ENCODE results near the gene KNG1. TPM values are rescaled to one million over a fixed set of nuclear protein-coding genes. Genes with fewer than 3 reads are reported as not detected.
A peak's percentile ranks its signal among the peaks of the same experiment; 100 is the strongest.

KNG1 gene
- total RNA-seq, 2 donors from 2014 or later, result 1.0 to 1.2 TPM

DNA sequence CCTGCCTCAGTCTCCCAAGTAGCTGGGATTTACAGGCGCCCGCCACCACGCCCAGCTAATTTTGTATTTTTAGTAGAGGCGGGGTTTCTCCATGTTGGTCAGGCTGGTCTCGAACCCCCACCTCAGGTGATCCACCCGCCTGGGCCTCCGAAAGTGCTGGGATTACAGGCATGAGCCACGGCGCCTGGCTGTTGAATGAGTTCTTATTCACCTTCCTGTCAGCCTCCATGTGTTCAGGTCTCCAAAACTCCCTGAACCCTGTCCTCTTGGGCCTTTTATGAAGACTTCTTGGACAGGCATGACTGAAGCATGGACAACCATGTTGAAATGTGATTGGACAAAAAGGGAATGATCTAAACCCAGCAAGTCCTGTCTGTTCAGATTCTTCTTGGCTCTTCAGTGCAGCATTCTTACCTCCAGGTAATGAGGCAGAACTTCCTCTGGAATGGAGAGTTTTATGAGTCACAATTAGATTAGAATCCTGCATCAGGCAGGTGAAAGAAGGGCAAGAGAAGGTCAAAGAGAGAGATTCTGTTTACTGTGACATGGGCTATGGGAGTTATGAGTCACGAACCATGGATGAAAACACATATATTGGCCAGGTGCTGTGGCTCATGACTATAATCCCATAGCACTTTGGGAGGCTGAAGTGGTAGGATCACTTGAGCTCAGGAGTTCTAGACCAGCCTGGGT is 43.1 kb downstream of the KNG1 start:
- TF ChIP-seq, protein P1, sequence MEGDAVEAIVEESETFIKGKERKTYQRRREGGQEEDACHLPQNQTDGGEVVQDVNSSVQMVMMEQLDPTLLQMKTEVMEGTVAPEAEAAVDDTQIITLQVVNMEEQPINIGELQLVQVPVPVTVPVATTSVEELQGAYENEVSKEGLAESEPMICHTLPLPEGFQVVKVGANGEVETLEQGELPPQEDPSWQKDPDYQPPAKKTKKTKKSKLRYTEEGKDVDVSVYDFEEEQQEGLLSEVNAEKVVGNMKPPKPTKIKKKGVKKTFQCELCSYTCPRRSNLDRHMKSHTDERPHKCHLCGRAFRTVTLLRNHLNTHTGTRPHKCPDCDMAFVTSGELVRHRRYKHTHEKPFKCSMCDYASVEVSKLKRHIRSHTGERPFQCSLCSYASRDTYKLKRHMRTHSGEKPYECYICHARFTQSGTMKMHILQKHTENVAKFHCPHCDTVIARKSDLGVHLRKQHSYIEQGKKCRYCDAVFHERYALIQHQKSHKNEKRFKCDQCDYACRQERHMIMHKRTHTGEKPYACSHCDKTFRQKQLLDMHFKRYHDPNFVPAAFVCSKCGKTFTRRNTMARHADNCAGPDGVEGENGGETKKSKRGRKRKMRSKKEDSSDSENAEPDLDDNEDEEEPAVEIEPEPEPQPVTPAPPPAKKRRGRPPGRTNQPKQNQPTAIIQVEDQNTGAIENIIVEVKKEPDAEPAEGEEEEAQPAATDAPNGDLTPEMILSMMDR (IDR thresholded peaks at IDR 0.05), result no peak
- DNase-seq, result no peak

DNA sequence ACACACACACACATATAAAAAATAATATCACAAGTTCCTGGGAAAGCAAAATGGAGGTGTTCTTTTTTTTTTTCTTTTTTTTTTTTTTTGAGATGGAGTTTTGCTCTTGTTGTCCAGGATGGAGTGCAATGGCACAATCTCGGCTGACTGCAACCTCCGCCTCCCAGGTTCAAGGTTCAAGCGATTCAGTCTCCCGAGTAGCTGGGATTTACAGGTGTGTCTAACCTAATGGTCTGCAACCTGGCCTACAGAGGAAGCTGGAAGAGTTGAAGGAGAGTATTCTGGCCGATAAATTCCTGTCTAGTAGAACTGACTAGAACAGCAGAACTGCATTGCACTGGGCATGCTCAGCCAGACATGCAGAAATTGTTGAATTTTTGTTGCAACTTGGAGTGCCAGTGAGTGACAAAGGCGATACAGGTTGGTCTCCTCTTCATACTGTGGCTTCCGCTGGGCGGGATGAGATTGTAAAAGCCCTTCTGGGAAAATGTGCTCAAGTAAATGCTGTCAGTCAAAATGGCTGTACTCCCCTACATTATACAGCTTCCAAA is 43.8 kb downstream of the KNG1 start:
- intact Hi-C loops (cut with DNase I), result no loop called here
- peak; percentile 54 for DNase-seq
- TF ChIP-seq, protein P1 (IDR thresholded peaks at IDR 0.05), result no peak

More for the DNA sequence above, 43.1 kb downstream of the KNG1 start:
- Histone ChIP-seq H3K36me3 (no peaks in the 10 kb centered on the region), H3K9ac (ENCODE audit: low read depth in 2 of 2, low read length in 2 of 2) (no peak overlapping the region), H3K4me3 (no peak overlapping the region), H3K27ac (no peak overlapping the region), H3K4me1 (no peaks in the 10 kb centered on the region), H3K27me3 (no peaks in the 10 kb centered on the region), H3K9me3 (no peaks in the 10 kb centered on the region)
- intact Hi-C loops (cut with DNase I), result no loop called here

DNA sequence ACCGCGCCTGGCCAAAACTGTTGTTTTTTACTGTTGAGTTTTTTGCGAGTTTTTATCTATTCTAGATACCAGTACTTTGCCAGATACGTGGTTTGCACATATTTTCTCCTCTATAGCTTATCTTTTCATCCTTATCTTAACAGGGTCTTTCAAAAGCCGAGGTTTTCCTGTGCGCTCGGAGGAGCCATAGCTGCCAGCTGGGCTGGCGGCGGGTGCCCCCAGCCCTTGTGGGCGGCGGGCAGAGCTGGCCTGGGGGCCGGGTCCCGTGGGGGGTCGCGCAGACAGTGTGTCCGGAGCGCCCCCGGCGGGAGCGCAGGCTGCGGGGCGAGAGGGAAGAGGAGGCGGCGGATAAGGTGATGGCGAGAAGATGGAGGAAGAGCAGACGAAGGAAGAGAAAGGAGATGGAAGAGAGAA is 55.1 kb downstream of the KNG1 start:
- intact Hi-C loops (cut with DNase I), result no loop called here
- Histone ChIP-seq H3K9ac (ENCODE audit: low read depth in 2 of 2, low read length in 2 of 2) (peak overlapping the region; percentile 38 to 40), H3K27me3 (no peaks in the 10 kb centered on the region), H3K9me3 (no peaks in the 10 kb centered on the region), H3K4me1 (no peaks in the 10 kb centered on the region), H3K36me3 (no peaks in the 10 kb centered on the region), H3K4me3 (peak overlapping the region; percentile 33), H3K27ac (no peak overlapping the region)
- no peak for DNase-seq
- TF ChIP-seq, protein P1 (IDR thresholded peaks at IDR 0.05), result no peak

More for the DNA sequence above, 43.8 kb downstream of the KNG1 start:
- no peak overlapping the region for H3K27ac ChIP-seq
- no peaks in the 10 kb centered on the region for H3K27me3 ChIP-seq
- no peak overlapping the region for H3K9ac ChIP-seq (ENCODE audit: low read depth in 2 of 2, low read length in 2 of 2)
- H3K36me3 ChIP-seq, result no peaks in the 10 kb centered on the region
- no peaks in the 10 kb centered on the region for H3K4me1 ChIP-seq
- H3K4me3 ChIP-seq, result no peak overlapping the region
- H3K9me3 ChIP-seq, result no peaks in the 10 kb centered on the region

DNA sequence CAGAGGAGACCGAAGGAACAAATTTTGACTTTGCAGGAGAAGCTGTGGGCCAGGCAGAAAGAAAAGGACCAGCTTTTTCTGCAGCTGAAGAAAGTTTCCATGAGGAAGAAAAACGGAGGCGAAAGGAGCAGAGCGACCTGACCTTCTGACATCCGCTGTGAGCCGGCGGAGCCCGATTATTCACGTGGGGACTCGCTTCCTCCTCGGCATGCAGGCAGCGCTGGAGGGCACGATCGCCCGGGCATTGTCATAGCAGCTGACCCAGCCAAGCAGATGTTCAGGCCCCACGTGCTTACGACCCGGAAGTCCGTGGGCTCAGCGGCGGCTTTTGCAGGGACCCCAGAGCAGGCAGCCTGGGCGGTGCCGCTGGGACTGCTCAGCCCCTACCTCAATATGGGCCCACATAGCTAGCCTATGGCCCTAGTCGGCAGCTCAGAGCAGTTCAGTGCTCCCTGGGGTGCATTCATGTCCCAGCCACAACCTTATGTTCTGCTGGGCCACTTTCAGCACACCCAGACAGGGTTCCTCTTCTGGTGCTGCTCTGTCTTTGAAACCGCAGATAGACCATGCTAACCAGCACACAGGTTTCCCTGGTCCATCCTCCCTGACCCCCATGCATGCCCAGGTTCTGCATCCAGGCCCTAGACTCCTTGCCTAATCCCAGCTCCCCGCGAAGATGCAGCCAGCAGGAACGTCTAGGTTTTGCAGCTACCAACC is 55.7 kb downstream of the KNG1 start:
- peak overlapping the region; percentile 38 to 40 for H3K9ac ChIP-seq (ENCODE audit: low read depth in 2 of 2, low read length in 2 of 2)
- H3K36me3 ChIP-seq, result no peaks in the 10 kb centered on the region
- DNase-seq, result peak; percentile 71
- H3K27ac ChIP-seq, result no peak overlapping the region
- H3K4me1 ChIP-seq, result no peaks in the 10 kb centered on the region
- intact Hi-C loops (cut with DNase I), result no loop called here
- H3K9me3 ChIP-seq, result no peaks in the 10 kb centered on the region
- peak overlapping the region; percentile 33 for H3K4me3 ChIP-seq
- H3K27me3 ChIP-seq, result no peaks in the 10 kb centered on the region
- TF ChIP-seq, protein P1 (IDR thresholded peaks at IDR 0.05), result no peak

DNA sequence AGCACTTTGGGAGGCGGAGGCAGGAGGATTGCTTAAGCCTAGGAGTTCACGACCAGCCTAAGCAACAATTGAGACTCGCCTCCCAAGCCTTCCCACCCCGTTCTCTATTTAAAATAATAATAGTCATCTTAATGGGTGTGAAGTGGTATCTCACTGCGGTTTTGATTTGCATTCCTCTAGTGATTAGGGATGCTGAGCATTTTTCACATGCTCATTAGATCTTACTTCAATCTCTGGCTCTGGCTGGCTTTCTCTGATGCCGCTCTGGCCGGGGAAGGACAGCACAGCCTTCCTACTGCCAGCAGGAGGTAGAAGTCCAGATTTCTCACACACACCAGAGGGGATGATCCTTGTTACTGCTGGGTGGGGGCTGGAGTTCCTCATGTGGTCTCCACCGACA is 58.8 kb downstream of the KNG1 start:
- no peak for DNase-seq
- Histone ChIP-seq H3K4me1 (no peaks in the 10 kb centered on the region), H3K4me3 (no peak overlapping the region), H3K27me3 (no peaks in the 10 kb centered on the region), H3K27ac (no peak overlapping the region), H3K36me3 (no peaks in the 10 kb centered on the region), H3K9ac (ENCODE audit: low read depth in 2 of 2, low read length in 2 of 2) (no peak overlapping the region), H3K9me3 (no peaks in the 10 kb centered on the region)
- intact Hi-C loops (cut with DNase I), result no loop called here
- TF ChIP-seq, protein P1 (IDR thresholded peaks at IDR 0.05), result no peak

Data from colonic mucosa (tissue), 4 donors.